Measurements from ENCODE around the gene ALOXE3. TPM values are rescaled to one million over a fixed set of nuclear protein-coding genes. Genes with fewer than 3 reads are reported as not detected.

ALOXE3 gene
- polyA plus RNA-seq, 3 donors: not detected

GRCh38 chr17:8084250-8084649 lies 34.1 kb downstream of the ALOXE3 start:
- intact Hi-C loops (cut with micrococcal nuclease): no loop called here
- Histone ChIP-seq H3K36me3 (replicated peaks in 1 of 2; ENCODE audit: control insufficient read depth in 1 of 2, insufficient read depth in 2 of 2, low read length in 2 of 2) (no peaks in the 10 kb centered on the region), H2AFZ (ENCODE audit: insufficient read depth, low read depth, low read length, poor library complexity, severe bottlenecking) (no peak overlapping the region), H4K20me1 (ENCODE audit: insufficient read depth, low read length) (no peaks in the 10 kb centered on the region), H3K9ac (ENCODE audit: insufficient read depth, low read length, poor library complexity, severe bottlenecking) (no peak overlapping the region), H3K4me1 (ENCODE audit: control insufficient read depth in 1 of 2, insufficient read depth in 2 of 2, low read length in 2 of 2) (peaks cover 11 to 12% of the 10 kb centered on the region in 2 donors), H3K4me2 (replicated peaks; ENCODE audit: extremely low read depth, low read length, poor library complexity, severe bottlenecking) (no peak overlapping the region), H3K27ac (ENCODE audit: low read depth in 1 of 2, low read length in 2 of 2) (no peak overlapping the region), H3K79me2 (ENCODE audit: insufficient read depth, low read length) (no peaks in the 10 kb centered on the region), H3K9me3 (replicated peaks in 1 of 2; ENCODE audit: control insufficient read depth in 1 of 2, insufficient read depth in 1 of 2, low read length in 2 of 2) (no peaks in the 10 kb centered on the region), H3K4me3 (replicated peaks in 1 of 3; ENCODE audit: low read depth in 2 of 3, low read length in 3 of 3) (no peak overlapping the region), H3K27me3 (ENCODE audit: control insufficient read depth in 2 of 2, insufficient read depth in 2 of 2, low read length in 2 of 2) (peaks cover 0 to 16% of the 10 kb centered on the region in 2 donors)
- H3K4me3 Mint-ChIP-seq: no peak overlapping the region
- WGBS (ENCODE audit: insufficient coverage): 75% methylated on average over 5 of the region's 6 CpGs
- H3K4me1 Mint-ChIP-seq: peaks cover 6% of the 10 kb centered on the region
- H3K9me3 Mint-ChIP-seq: peaks cover 0 to 2% (median 0%) of the 10 kb centered on the region in 7 donors
- TF ChIP-seq, protein P1, sequence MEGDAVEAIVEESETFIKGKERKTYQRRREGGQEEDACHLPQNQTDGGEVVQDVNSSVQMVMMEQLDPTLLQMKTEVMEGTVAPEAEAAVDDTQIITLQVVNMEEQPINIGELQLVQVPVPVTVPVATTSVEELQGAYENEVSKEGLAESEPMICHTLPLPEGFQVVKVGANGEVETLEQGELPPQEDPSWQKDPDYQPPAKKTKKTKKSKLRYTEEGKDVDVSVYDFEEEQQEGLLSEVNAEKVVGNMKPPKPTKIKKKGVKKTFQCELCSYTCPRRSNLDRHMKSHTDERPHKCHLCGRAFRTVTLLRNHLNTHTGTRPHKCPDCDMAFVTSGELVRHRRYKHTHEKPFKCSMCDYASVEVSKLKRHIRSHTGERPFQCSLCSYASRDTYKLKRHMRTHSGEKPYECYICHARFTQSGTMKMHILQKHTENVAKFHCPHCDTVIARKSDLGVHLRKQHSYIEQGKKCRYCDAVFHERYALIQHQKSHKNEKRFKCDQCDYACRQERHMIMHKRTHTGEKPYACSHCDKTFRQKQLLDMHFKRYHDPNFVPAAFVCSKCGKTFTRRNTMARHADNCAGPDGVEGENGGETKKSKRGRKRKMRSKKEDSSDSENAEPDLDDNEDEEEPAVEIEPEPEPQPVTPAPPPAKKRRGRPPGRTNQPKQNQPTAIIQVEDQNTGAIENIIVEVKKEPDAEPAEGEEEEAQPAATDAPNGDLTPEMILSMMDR (IDR thresholded peaks at IDR 0.05): no peak
- peaks cover 25 to 51% (median 30%) of the 10 kb centered on the region in 3 donors for H3K27me3 Mint-ChIP-seq (ENCODE audit: low read depth in 3 of 3)
- H3K36me3 Mint-ChIP-seq: no peaks in the 10 kb centered on the region
- DNase-seq: no peak
- peak overlapping the region in 1 of 7 donors; percentile 9 for H3K27ac Mint-ChIP-seq

GRCh38 chr17:8082292-8082691 lies 36.0 kb downstream of the ALOXE3 start:
- no peak overlapping the region for H3K27ac ChIP-seq (ENCODE audit: low read depth in 1 of 2, low read length in 2 of 2)
- Mint-ChIP-seq H3K4me3 (no peak overlapping the region), H3K36me3 (peaks cover 0 to 3% of the 10 kb centered on the region in 2 donors), H3K27ac (no peak overlapping the region), H3K9me3 (peaks cover 0 to 7% (median 2%) of the 10 kb centered on the region in 7 donors), H3K4me1 (peaks cover 9% of the 10 kb centered on the region), H3K27me3 (ENCODE audit: low read depth in 3 of 3) (peaks cover 26 to 54% (median 36%) of the 10 kb centered on the region in 3 donors)
- H3K36me3 ChIP-seq (replicated peaks in 1 of 2; ENCODE audit: control insufficient read depth in 1 of 2, insufficient read depth in 2 of 2, low read length in 2 of 2): no peaks in the 10 kb centered on the region
- no peaks in the 10 kb centered on the region for H3K9me3 ChIP-seq (replicated peaks in 1 of 2; ENCODE audit: control insufficient read depth in 1 of 2, insufficient read depth in 1 of 2, low read length in 2 of 2)
- peaks cover 0 to 32% of the 10 kb centered on the region in 2 donors for H3K27me3 ChIP-seq (ENCODE audit: control insufficient read depth in 2 of 2, insufficient read depth in 2 of 2, low read length in 2 of 2)
- TF ChIP-seq, protein P1 (IDR thresholded peaks at IDR 0.05): no peak
- no peak overlapping the region for H2AFZ ChIP-seq (ENCODE audit: insufficient read depth, low read depth, low read length, poor library complexity, severe bottlenecking)
- 91% methylated on average over 4 of the region's 10 CpGs for WGBS (ENCODE audit: insufficient coverage)
- H3K4me1 ChIP-seq (ENCODE audit: control insufficient read depth in 1 of 2, insufficient read depth in 2 of 2, low read length in 2 of 2): peaks cover 15 to 17% of the 10 kb centered on the region in 2 donors
- H4K20me1 ChIP-seq (ENCODE audit: insufficient read depth, low read length): no peaks in the 10 kb centered on the region
- intact Hi-C loops (cut with micrococcal nuclease): no loop called here
- H3K79me2 ChIP-seq (ENCODE audit: insufficient read depth, low read length): no peaks in the 10 kb centered on the region
- H3K9ac ChIP-seq (ENCODE audit: insufficient read depth, low read length, poor library complexity, severe bottlenecking): no peak overlapping the region
- no peak overlapping the region for H3K4me2 ChIP-seq (replicated peaks; ENCODE audit: extremely low read depth, low read length, poor library complexity, severe bottlenecking)
- H3K4me3 ChIP-seq (replicated peaks in 1 of 3; ENCODE audit: low read depth in 2 of 3, low read length in 3 of 3): no peak overlapping the region
- no peak for DNase-seq
